HG02938 (cell line): ENCODE results near the gene EYS.
A peak's percentile ranks its signal among the peaks of the same experiment; 100 is the strongest.

Experiments
- ATAC-seq: cut with Tn5 transposase; IDR thresholded peaks from one replicate; pipeline ENCODE4 v1.9.1; 2021; ENCODE audit warnings: mild to moderate bottlenecking, moderate library complexity; ENCODE audit not compliant: unreplicated experiment

Gene EYS

GRCh38 chr6:64383277-64383676 lies 1323.7 kb downstream of the EYS start:
- ATAC-seq, result no peak

- ATAC-seq, result no peak
These were observed 1330.6 kb downstream of the EYS start for GRCh38 chr6:64376394-64376793.

- no peak for ATAC-seq
These were observed 1349.6 kb downstream of the EYS start for GRCh38 chr6:64357430-64357829.

- ATAC-seq, result no peak
These were observed 1359.6 kb downstream of the EYS start for GRCh38 chr6:64347411-64347810.

- ATAC-seq, result no peak
These were observed 1371.8 kb downstream of the EYS start for GRCh38 chr6:64335195-64335594.

GRCh38 chr6:64334636-64335035 lies 1372.4 kb downstream of the EYS start:
- ATAC-seq, result no peak

GRCh38 chr6:64330694-64331307 lies 1376.2 kb downstream of the EYS start:
- no peak for ATAC-seq

GRCh38 chr6:64326939-64327338 lies 1380.1 kb downstream of the EYS start:
- no peak for ATAC-seq

- no peak for ATAC-seq
These were observed 1381.9 kb downstream of the EYS start for GRCh38 chr6:64325093-64325492.

- ATAC-seq, result no peak
These were observed 1396.8 kb downstream of the EYS start for GRCh38 chr6:64310214-64310613.

GRCh38 chr6:64301307-64302236 lies 1405.5 kb downstream of the EYS start:
- no peak for ATAC-seq

GRCh38 chr6:64299176-64299575 lies 1407.8 kb downstream of the EYS start:
- no peak for ATAC-seq

GRCh38 chr6:64294034-64294433 lies 1413.0 kb downstream of the EYS start:
- no peak for ATAC-seq

- ATAC-seq, result no peak
These were observed 1413.7 kb downstream of the EYS start for GRCh38 chr6:64293298-64293697.

GRCh38 chr6:64290867-64291266 lies 1416.2 kb downstream of the EYS start:
- no peak for ATAC-seq

- ATAC-seq, result no peak
These were observed 1417.1 kb downstream of the EYS start for GRCh38 chr6:64289931-64290330.

GRCh38 chr6:64288351-64288750 lies 1418.7 kb downstream of the EYS start:
- ATAC-seq, result no peak

- no peak for ATAC-seq
These were observed 1425.9 kb downstream of the EYS start for GRCh38 chr6:64281167-64281566.

- no peak for ATAC-seq
These were observed 1426.5 kb downstream of the EYS start for GRCh38 chr6:64280569-64280968.

- no peak for ATAC-seq
These were observed 1436.9 kb downstream of the EYS start for GRCh38 chr6:64270083-64270482.

GRCh38 chr6:64266351-64266821 lies 1440.6 kb downstream of the EYS start:
- ATAC-seq, result peak; percentile 83

- ATAC-seq, result no peak
These were observed 1443.2 kb downstream of the EYS start for GRCh38 chr6:64263778-64264177.
